ENCODE results near the gene KLK4. TPM values are rescaled to one million over a fixed set of nuclear protein-coding genes. Genes with fewer than 3 reads are reported as not detected.
A peak's percentile ranks its signal among the peaks of the same experiment; 100 is the strongest.

Gene KLK4
- total and polyA plus RNA-seq, 9 of the 15 experiments (the other 6 are each of a cell fraction or from before 2014, with no cell fraction given), result not detected

GRCh38 chr19:50878851-50879250 lies 32.3 kb downstream of the KLK4 start (continued):
- TF ChIP-seq, protein P1, sequence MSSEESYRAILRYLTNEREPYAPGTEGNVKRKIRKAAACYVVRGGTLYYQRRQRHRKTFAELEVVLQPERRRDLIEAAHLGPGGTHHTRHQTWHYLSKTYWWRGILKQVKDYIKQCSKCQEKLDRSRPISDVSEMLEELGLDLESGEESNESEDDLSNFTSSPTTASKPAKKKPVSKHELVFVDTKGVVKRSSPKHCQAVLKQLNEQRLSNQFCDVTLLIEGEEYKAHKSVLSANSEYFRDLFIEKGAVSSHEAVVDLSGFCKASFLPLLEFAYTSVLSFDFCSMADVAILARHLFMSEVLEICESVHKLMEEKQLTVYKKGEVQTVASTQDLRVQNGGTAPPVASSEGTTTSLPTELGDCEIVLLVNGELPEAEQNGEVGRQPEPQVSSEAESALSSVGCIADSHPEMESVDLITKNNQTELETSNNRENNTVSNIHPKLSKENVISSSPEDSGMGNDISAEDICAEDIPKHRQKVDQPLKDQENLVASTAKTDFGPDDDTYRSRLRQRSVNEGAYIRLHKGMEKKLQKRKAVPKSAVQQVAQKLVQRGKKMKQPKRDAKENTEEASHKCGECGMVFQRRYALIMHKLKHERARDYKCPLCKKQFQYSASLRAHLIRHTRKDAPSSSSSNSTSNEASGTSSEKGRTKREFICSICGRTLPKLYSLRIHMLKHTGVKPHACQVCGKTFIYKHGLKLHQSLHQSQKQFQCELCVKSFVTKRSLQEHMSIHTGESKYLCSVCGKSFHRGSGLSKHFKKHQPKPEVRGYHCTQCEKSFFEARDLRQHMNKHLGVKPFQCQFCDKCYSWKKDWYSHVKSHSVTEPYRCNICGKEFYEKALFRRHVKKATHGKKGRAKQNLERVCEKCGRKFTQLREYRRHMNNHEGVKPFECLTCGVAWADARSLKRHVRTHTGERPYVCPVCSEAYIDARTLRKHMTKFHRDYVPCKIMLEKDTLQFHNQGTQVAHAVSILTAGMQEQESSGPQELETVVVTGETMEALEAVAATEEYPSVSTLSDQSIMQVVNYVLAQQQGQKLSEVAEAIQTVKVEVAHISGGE (CRISPR knock-in tag; IDR thresholded peaks at IDR 0.05), result peak in 1 of 3 experiments; percentile 50; a peak in 1 of 6 replicates
- TF ChIP-seq, protein P2, sequence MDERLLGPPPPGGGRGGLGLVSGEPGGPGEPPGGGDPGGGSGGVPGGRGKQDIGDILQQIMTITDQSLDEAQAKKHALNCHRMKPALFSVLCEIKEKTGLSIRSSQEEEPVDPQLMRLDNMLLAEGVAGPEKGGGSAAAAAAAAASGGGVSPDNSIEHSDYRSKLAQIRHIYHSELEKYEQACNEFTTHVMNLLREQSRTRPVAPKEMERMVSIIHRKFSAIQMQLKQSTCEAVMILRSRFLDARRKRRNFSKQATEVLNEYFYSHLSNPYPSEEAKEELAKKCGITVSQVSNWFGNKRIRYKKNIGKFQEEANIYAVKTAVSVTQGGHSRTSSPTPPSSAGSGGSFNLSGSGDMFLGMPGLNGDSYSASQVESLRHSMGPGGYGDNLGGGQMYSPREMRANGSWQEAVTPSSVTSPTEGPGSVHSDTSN (CRISPR knock-in tag; IDR thresholded peaks at IDR 0.05; ENCODE audit: low read depth), result no peak
- TF ChIP-seq, protein P2 (tag; conservative IDR thresholded peaks at IDR 0.05; ENCODE audit: low read depth), result peak; percentile 45; the same call in 1 of the 2 replicates
- no peak for TF ChIP-seq RHOXF2B (CRISPR knock-in tag; conservative IDR thresholded peaks at IDR 0.05)
- TF ChIP-seq GTF2A2 (tag; IDR thresholded peaks at IDR 0.05), result no peak
- no peak for TF ChIP-seq HCFC1 (IDR thresholded peaks at IDR 0.05; ENCODE audit: low read depth, low read length)
- TF ChIP-seq ZNF140 (CRISPR knock-in tag; IDR thresholded peaks at IDR 0.05), result no peak
- TF ChIP-seq MCM2 (IDR thresholded peaks at IDR 0.05; ENCODE audit: low read depth), result no peak
- TF ChIP-seq ZBTB43 (CRISPR knock-in tag; IDR thresholded peaks at IDR 0.05), result no peak
- TF ChIP-seq LARP7 (IDR thresholded peaks at IDR 0.05), result no peak
- no peak for TF ChIP-seq POLR2H (tag; IDR thresholded peaks at IDR 0.05; ENCODE audit: low read depth)
- no peak for TF ChIP-seq ZNF384 (IDR thresholded peaks at IDR 0.05; ENCODE audit: low read depth, low read length)
- TF ChIP-seq SREBF1 (IDR thresholded peaks at IDR 0.05; ENCODE audit: borderline replicate concordance, low read depth, low read length), result no peak
- TF ChIP-seq MXI1 (IDR thresholded peaks at IDR 0.05; ENCODE audit: low read depth, low read length), result no peak
- TF ChIP-seq PHB (CRISPR knock-in tag; IDR thresholded peaks at IDR 0.05), result no peak

All from K562 (cell line).